ENCODE results near the gene TBC1D5. TPM values are rescaled to one million over a fixed set of nuclear protein-coding genes. Genes with fewer than 3 reads are reported as not detected.

TBC1D5 gene
- total RNA-seq, 4 donors from 2014 or later = 21.3 to 86.4 (median 48.1) TPM

DNA sequence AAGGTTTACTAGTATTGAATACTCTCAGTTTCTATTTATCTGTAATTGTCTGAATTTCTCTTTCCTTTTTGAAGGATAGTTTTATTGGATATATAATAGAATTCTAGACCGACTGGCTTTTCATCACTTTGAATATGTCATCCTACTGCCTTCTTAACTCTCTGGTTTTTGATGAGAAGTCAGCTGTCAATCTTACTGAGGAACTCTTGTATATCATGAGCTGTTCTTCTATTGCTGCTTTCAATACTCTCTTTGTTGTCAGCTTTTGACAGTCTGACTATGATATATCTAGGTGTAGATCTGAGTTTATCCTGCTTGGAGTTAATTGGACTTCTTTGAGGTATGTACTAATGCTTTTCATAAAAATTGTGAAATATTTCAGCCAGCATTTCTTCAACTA lies 523.8 kb downstream of the TBC1D5 start:
- no peak for DNase-seq
- Histone ChIP-seq H3K4me1 (no peaks in the 10 kb centered on the region), H3K27ac (no peak overlapping the region), H3K4me3 (no peak overlapping the region), H3K36me3 (peaks cover 0 to 6% (median 0%) of the 10 kb centered on the region in 4 donors), H3K27me3 (no peaks in the 10 kb centered on the region), H3K9me3 (no peaks in the 10 kb centered on the region)
- TF ChIP-seq, protein P1, sequence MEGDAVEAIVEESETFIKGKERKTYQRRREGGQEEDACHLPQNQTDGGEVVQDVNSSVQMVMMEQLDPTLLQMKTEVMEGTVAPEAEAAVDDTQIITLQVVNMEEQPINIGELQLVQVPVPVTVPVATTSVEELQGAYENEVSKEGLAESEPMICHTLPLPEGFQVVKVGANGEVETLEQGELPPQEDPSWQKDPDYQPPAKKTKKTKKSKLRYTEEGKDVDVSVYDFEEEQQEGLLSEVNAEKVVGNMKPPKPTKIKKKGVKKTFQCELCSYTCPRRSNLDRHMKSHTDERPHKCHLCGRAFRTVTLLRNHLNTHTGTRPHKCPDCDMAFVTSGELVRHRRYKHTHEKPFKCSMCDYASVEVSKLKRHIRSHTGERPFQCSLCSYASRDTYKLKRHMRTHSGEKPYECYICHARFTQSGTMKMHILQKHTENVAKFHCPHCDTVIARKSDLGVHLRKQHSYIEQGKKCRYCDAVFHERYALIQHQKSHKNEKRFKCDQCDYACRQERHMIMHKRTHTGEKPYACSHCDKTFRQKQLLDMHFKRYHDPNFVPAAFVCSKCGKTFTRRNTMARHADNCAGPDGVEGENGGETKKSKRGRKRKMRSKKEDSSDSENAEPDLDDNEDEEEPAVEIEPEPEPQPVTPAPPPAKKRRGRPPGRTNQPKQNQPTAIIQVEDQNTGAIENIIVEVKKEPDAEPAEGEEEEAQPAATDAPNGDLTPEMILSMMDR (IDR thresholded peaks at IDR 0.05) = no peak
- no peak for TF ChIP-seq POLR2AphosphoS5 (IDR thresholded peaks at IDR 0.05)
- no peak for TF ChIP-seq EP300 (IDR thresholded peaks at IDR 0.05; ENCODE audit: low read depth)
- TF ChIP-seq POLR2A (IDR thresholded peaks at IDR 0.05) = no peak
- intact Hi-C loops (cut with DNase I; ENCODE audit: low total_unique reads) (no loop called here), in situ Hi-C loops (cut with MboI; ENCODE audit: low pct_ligation_motif_present in 1 of 4, low pct_unique_long_range_greater_than_20kb in 1 of 4, low sequenced_read_pairs in 3 of 4) (no loop called here)
- WGBS, 2 donors (ENCODE audit: low coverage in 1 of 2) = 43 to 56% methylated on average over 1 of the region's 1 CpG

DNA sequence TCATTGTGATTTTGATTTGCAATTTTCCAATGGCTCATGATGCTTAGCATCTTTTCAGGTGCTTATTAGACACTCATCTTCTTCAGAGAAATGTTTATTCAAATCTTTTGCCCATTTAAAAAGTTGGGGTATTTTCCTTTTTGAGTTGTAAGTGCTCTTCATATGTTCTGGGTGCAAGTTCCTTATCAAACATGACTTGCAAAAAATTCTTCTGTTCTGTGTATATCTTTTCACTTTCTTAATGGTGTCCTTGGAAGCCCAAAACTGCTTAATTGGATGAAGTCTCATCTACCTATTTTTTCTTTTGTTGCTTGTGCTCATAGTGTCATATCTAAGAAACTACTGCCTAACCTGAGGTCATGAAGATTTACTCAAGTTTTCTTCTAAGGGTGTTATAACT lies 524.8 kb downstream of the TBC1D5 start:
- no peak overlapping the region for H3K27ac ChIP-seq
- H3K4me3 ChIP-seq = no peak overlapping the region
- no peaks in the 10 kb centered on the region for H3K9me3 ChIP-seq
- intact Hi-C loops (cut with DNase I; ENCODE audit: low total_unique reads) (no loop called here), in situ Hi-C loops (cut with MboI; ENCODE audit: low pct_ligation_motif_present in 1 of 4, low pct_unique_long_range_greater_than_20kb in 1 of 4, low sequenced_read_pairs in 3 of 4) (no loop called here)
- no peak for DNase-seq
- H3K36me3 ChIP-seq = peaks cover 0 to 6% (median 0%) of the 10 kb centered on the region in 4 donors
- TF ChIP-seq, protein P1 (IDR thresholded peaks at IDR 0.05) = no peak
- TF ChIP-seq EP300 (IDR thresholded peaks at IDR 0.05; ENCODE audit: low read depth) = no peak
- no peak for TF ChIP-seq POLR2AphosphoS5 (IDR thresholded peaks at IDR 0.05)
- no peak for TF ChIP-seq POLR2A (IDR thresholded peaks at IDR 0.05)
- H3K27me3 ChIP-seq = no peaks in the 10 kb centered on the region
- H3K4me1 ChIP-seq = no peaks in the 10 kb centered on the region

DNA sequence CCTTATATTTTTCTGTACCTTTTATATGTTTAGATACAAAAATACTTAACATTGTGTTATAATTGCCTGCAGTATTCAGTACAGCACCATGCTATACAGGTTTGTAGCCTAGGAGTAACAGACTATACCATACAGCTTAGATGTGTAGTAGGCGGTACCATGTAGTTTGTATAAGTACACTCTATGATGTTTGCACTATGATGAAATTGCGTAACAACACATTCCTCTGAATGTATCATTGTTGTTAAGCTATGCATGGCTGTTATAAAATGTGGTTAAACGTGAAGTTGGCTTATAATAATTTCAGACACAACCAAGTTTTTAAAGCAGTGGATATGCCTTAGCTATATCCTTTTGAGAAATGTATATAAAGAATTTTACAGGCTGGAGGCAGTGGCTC lies 529.3 kb downstream of the TBC1D5 start:
- Histone ChIP-seq H3K9me3 (no peaks in the 10 kb centered on the region), H3K4me1 (no peaks in the 10 kb centered on the region), H3K4me3 (no peak overlapping the region), H3K36me3 (no peaks in the 10 kb centered on the region), H3K27me3 (no peaks in the 10 kb centered on the region), H3K27ac (no peak overlapping the region)
- in situ Hi-C loops (cut with MboI; ENCODE audit: low pct_ligation_motif_present in 1 of 4, low pct_unique_long_range_greater_than_20kb in 1 of 4, low sequenced_read_pairs in 3 of 4) (no loop called here), intact Hi-C loops (cut with DNase I; ENCODE audit: low total_unique reads) (no loop called here)
- 74 to 79% methylated on average over 3 of the region's 3 CpGs for WGBS, 2 donors (ENCODE audit: low coverage in 1 of 2)
- no peak for DNase-seq
- TF ChIP-seq, protein P1 (IDR thresholded peaks at IDR 0.05) = no peak
- TF ChIP-seq POLR2AphosphoS5 (IDR thresholded peaks at IDR 0.05) (no peak), POLR2A (IDR thresholded peaks at IDR 0.05) (no peak), EP300 (IDR thresholded peaks at IDR 0.05; ENCODE audit: low read depth) (no peak)

DNA sequence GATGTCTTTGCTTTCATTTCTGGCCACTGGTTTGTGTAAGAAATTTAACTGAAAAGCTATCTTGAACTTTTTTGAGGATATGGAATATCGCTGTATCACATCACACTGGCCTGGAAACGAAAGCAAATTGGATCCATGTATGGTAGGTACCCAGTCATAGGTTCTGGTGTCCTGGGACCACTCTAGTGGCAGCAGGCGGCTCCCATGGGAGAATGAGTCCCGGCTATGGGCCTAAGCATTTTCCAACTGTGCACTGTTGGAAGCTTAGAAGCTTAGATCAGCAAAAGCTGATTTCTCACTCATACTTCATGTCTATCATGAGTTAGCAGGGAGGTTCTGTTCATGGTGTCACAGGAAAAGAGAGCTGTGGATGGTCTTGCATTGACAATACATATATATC lies 534.5 kb downstream of the TBC1D5 start:
- DNase-seq = no peak
- Histone ChIP-seq H3K4me1 (no peaks in the 10 kb centered on the region), H3K4me3 (no peak overlapping the region), H3K36me3 (no peaks in the 10 kb centered on the region), H3K27me3 (no peaks in the 10 kb centered on the region), H3K9me3 (no peaks in the 10 kb centered on the region), H3K27ac (no peak overlapping the region)
- 83 to 94% methylated on average over 1 to 4 of the region's 4 CpGs for whole genome bisulfite sequencing, 2 donors (ENCODE audit: low coverage in 1 of 2)
- in situ Hi-C loops (cut with MboI; ENCODE audit: low pct_ligation_motif_present in 1 of 4, low pct_unique_long_range_greater_than_20kb in 1 of 4, low sequenced_read_pairs in 3 of 4) (no loop called here), intact Hi-C loops (cut with DNase I; ENCODE audit: low total_unique reads) (loop anchor here (5.0 kb wide), 1 partner anchor 594 kb away; no protein-coding TSS in a partner anchor)
- TF ChIP-seq EP300 (IDR thresholded peaks at IDR 0.05; ENCODE audit: low read depth) (no peak), POLR2A (IDR thresholded peaks at IDR 0.05) (no peak), POLR2AphosphoS5 (IDR thresholded peaks at IDR 0.05) (no peak)
- TF ChIP-seq, protein P1 (IDR thresholded peaks at IDR 0.05) = no peak
